DMS53 treated with DMSO at 0.1 percent for 48 hours (cell line): ENCODE data around the gene PITX3.

Experiments used
- DNase-seq: peaks from one replicate; lab custom pipeline; 2025; ENCODE audit not compliant: unreplicated experiment; lab: John Stamatoyannopoulos, UW

PITX3 gene

DNA sequence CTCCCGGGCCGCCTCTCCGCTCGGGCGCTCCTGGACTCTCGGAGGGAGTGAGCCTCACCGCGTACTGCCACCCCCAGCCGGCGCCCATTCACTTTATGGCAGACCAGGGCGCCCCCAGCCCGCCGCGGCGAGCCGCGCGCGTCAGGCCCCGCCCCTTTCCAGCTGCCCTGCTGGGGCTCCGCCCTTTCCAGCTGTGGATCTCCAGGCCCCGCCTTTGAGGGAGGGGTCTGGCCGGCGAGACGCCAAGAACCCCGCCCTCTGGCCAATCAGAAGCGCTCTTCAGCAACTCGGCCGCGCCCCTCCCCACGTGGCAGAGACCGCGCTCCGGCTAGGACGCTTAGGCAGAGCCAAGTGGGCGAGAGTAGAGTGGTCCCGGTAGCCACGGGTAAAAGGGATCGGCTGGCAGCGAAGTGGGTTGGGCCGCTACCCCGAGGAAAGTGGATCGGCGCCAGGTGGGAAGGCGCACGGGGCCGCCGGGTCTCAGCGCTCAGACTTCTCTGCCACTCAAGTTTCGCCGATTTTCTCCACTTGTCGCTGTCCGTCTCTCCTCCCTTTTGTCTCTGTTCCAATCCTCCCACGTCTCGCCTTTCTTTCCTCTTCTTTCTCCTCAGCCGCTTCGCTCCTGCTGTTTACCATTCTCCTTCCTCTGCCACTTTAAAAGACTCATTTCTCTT, at the start of gene PITX3:
Gene PITX3 (minus strand): TSS at position 69 of the 674 bp plus-strand sequence. CDS start 9,432 bp downstream, outside the sequence.
- peak; percentile 53 for DNase-seq

DNA sequence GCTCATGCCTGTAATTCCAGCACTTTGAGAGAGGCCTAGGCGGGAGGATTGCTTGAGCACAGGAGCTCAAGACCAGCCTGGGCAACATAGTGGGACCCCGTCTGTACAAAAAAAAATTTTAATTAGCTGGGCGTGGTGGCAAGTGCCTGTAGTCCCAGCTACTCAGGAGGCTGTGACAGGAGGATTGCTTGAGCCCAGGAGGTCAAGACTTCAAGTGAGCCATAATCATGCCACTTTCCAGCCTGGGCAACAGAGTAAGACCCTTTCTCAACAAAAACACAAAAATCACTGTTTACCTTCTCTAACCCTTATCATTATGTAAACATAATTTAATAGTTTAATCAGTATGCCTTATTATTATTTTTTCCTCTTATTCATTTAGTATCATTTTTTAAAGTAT, 48.5 kb upstream of the PITX3 start:
- DNase-seq: no peak

DNA sequence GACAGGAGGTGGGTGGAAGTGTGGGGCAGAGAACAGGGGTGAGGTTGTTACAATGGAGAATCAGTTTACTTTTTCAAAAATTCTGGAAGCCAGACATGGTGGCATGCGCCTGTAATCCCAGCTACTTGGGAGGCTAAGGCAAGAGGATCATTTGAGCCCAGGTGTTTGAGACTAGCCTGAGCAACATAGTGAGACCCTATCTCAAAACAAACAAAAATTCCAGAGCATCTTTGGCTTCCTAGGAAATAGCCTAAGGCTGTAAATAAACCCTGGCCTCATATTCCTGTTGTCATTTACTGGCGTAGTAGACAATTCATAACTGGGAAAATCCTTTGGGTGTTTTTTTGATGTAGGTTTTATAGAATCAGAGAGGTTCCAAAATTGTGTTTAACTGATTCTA, 48.0 kb upstream of the PITX3 start:
- DNase-seq: no peak

DNA sequence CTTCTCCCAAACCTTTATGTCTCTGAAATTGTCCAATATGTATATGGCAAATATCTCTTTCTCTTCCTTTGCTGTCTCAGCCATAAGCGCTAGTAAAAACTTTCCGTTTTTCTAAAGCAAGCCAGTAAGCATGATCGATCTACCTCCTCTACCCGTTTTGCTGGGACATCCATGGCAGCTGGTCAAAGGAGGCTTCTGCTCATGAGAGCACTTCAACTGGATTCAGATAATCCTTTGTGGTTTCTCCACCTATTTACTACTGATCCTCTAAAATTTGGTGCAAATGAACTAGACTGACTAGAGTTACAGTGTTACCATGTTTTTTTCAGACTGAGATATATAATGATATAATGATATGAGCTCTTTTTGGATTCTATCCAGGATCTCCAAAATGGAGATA, 46.7 kb upstream of the PITX3 start:
- no peak for DNase-seq

DNA sequence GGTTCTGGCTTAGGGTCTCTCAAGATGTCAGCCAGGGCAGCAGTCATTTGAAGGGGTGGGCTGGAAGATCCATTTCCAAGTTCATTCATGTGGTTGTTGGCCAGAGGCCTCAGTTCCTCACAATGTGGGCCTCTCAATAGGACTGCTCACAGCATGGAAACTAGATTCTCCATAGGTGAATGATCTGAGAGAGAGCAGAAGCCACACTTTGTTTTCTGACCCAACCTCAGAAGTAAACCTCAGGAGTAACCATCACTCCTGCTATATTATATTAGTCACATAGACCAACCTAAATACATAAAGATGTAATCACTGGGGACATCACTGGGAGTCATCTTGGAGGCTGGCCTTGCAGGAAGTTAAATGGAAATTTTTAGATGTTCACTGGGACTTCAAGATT, 46.2 kb upstream of the PITX3 start:
- DNase-seq: no peak

DNA sequence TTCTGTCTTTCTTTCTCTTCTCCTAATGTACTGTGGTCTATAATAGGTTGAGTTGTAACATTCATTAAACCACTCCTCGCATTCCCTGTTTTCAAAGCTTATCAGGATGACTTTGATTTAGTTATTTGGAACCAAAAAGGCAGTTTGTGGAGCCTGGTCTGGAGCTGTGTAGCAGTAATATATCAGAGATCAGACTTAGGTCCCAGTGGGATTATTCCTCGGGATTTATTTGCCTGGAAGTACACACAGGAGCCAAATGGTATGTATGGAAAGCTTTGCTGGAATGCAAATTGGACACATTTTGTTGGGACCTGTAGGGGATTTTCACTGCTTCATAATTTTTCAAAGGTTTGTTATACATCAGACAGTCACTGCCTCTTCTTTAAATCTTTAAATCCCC, 44.9 kb upstream of the PITX3 start:
- DNase-seq: no peak

DNA sequence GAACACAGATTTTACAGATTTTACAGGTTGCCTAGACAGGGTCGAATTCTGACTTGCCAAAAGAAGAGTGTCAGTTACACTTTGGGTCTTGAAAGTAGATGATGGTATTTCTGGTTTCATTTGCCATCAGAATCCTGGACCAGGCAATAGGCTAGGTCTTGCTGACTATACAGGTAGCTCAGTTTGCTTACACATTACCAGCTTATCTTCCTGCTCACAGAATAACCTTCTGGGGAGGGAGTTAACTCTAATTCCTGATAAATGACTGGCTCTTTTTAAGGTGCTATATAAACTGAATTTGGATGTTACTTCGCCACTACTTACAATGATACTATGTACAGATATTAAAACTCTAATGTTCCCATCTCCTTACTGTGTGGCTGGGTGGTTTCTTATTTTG, 43.8 kb upstream of the PITX3 start:
- DNase-seq: no peak

DNA sequence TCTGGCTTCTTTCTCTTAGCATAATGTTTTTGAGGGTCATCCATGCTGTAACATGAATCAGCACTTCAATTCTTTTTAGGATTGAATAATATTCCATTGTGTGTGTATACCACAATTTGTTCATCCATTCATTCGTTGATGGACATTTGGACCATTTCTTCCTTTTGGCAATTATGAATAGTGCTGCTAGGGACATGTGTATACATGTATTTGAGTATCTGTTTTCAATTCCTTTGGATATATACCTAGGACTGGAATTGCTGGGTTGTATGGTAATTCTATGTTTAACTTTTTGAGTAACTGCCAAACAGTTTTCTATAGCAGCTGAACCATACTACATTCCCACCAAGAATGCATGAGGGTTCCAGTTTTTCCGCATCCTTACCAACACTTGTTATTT, 43.2 kb upstream of the PITX3 start:
- no peak for DNase-seq

DNA sequence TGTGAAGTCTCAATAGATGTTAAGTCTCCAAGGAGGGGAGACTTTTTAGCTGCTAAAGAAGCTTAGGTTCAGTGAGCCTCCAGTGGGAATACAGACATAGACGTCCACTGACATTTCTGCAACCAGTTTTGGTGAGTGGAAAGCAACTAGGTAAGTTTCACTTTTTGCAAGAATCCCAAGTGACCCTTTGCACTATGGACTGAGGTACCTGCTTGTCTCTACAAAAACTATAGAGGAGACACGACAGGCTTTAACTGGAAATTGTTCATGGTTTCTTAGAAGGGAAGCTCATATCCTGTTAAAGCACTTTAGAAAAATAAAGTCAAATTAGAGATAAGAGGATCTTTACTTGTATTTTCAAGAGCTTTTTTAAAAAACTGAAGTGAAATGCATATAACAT, 42.6 kb upstream of the PITX3 start:
- no peak for DNase-seq

DNA sequence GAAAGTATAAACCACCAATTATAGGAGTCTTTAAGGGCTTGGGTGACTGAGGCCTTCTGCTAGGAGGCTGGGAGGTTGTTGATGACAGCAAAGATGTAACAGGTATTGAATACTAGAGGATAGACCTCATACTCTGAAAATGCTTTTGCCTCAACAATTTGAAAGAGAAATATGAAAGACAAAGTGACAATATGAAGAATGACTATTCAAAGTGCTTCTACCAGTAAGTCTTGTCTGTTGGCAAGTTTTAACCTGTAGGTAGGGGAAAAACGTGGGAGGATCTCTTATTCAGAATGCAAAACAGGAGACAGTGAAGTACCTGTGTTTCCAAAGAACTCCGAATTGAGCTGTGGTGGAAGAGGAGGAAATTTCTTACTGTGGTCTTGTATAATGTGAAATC, 42.2 kb upstream of the PITX3 start:
- DNase-seq: no peak

DNA sequence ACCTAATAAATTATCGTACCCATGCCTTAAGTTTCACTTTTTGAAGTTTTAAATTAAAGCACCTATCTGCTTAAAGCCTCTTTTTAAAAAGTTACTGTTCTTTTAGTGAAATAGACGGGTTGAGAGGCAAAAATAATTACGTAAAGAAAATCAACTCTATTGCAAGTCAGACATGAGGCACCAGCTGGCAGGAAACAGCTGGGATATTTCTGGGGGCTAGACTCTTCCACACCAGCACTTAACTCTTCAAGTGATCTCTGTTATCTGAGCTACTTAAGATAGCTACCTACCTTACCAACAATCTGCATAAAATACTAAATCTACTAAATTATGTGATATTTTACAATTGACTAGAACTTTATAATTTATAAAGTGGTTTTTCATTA, 39.8 kb upstream of the PITX3 start:
- DNase-seq: no peak

DNA sequence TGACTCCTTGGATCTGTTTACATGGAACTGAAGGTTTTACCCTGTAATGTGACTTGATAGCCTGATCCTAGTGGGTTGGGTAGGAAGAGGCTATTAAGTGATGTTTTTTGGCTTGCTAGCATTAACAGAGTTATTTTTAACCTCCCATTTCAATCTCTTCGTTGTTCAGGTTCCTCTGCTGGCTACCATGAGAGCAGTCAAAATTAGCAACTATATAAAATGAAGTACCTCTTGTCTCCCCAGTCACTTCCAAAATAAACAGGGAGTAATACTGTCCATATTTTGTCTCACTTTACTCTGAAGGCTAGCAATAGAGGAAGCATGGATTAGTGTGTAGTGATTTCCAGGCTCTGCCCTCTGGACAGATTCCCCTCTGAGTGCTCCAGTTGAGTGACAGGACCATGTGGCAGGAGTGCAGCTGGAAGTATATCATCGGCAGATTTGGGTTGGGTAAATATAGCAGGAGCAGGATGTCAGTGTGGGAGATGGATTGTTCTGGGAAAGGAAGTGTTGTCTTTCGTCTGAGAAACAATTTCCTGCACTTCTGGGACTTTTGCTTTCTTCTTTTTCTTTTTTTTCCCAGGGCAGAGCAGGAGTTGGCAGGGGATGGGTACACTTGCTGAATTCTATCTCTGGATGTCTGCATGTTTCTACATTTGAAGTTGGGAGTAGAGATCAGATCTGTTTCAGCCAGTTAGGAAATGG, 39.2 kb upstream of the PITX3 start:
- peak; percentile 62 for DNase-seq

DNA sequence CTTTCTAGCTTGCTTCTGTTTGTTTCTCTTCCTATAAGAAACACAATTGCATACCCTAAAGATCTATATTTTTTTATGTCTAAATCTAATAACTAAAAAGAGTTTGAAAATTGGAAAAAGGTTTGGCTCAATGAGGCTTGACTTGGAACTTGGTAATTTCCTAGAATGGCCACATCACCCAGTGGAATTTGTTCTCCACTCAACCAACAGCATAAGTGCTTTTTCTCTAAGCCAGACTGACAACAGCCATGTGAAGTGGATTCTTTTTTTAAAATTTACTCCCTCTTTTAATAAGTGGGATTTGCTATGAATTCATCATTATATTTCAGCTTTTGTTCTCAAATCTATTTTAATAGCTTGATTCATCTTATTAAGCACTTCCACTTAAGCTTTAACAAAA, 37.8 kb upstream of the PITX3 start:
- no peak for DNase-seq

DNA sequence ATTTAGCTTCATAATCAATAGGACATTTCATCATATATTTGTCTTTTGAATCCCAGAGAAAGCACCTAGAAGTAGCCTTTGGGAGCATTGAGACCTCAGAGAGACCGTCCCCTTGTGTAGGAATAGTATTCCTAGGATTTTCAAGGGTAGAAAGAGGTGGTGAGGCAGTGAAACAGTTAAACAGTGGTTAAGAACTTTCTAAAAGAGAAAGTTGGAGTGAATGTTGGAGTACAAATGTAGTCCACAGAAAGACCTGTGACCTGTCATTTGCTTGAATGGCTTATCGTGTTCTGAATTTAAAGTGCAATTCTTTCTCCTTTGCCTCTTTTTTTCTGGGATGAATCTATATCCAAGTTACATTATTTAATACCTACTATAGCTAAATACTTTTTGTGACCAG, 34.0 kb upstream of the PITX3 start:
- DNase-seq: no peak

DNA sequence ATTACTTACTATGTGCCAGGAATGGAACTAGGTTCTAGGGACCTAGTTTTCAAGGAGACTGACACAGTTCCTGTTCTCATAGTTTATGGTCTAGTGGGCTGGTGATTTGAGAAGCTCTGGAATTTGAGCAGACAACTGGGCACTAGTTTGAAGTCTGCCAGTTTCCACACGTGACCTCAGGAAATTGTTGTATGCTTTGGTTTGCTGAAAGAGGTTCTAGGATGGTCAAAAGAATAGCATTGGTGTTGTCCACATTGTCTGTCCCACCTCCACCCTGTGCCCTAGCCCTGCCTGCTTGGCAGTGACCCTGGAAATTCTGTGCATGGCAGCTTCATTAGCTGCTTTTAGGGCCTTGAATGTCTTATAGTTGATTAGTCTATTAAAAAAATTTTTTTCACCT, 32.8 kb upstream of the PITX3 start:
- no peak for DNase-seq

DNA sequence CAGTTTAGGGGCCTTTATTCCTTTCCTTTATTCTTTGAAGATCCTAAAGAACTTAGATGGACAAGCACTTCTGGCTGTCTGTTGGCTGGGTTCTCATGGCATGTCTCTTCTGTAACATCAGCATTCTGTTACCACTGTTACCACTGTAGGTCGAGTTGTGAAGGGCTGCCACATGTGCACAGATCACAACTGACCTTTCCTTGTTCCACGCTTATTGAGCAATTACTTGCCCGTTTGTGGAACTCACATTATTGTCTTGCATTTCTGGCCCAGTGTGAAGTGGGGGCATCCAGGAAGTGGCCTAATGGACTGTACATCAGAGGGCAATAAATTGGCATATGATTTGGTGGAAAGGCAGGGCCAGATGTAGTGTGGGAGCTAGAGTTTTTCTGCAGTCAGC, 27.7 kb upstream of the PITX3 start:
- no peak for DNase-seq

DNA sequence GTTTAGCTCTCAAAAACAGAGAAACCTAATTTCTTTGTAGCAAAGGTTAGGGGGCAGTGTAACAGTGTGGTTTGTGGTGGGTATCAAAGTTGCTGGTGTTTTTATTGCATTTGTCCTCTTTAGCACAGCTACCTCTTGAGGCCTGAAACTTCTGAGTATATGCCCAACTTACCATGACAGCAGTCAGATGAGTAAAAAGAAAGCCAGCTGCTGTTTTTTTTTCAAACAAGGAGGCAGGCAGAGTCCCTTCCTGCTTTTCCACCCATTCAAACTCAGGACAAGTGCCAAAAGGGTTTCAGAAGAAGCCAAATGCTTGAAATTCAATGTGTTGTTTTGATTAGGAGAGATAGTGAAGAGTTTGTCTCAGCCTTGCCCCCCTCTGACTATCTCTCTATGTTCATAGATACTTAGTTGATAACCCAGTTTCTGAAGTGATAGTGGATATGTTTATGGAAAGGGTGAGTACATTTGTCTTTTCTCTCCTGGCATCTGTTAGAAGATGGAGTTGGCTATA, 27.1 kb upstream of the PITX3 start:
- DNase-seq: no peak

DNA sequence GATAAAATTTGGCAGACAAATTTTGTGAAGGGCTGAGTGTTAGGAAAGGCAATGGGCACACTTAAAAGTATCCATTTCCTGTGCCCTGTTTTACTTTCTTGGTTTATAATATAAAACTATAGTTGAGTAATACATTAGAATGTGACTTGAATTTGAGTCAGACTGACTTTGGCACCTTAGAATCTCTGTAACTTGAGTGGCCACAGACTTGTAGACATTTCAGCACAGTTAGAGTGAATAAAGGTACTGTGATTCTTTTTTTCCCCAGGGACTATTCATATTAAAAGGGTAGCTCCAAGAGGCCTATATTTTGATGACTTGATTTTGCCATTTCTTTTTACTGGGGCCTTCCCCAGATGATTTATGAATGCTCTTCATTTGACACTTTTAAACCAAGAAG, 26.4 kb upstream of the PITX3 start:
- no peak for DNase-seq

DNA sequence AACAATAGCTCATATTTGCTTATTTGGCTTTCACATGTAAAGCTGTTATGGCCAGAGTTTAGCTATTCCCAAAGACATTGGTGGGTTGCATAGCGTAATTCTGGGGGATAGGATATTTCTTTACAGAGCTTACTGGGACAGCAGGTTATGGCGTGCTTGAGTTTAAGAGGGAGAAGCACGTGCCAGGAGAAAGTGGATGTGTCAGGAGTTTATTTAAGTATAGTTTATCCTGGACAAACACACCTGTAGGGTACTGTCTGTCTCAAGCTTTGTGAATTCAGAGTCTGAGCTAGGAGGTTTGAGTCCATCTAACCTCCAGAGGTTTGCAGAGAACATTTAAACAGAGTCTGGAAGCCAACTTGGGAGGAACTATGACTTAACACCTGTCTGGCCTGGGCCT, 25.4 kb upstream of the PITX3 start:
- DNase-seq: peak; percentile 63

DNA sequence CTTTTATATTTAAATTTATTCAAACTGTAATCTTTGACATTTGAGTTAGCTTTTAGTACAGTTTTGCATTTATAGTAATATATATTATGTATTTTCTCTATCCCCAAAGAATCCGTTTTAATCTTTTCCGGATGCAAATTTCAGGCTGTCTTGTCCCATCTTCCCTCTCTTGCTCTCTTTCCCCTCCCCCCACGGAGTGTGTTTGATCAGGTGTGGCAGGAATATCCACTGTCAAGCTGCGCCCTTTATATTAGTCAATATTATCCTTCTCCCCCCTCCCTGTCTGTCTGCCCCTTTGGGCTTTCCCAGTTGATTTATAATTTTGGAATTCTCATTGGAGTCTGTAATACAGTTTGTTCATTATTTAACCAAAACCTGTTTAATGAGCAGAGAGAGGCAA, 23.1 kb upstream of the PITX3 start:
- peak; percentile 3 for DNase-seq

DNA sequence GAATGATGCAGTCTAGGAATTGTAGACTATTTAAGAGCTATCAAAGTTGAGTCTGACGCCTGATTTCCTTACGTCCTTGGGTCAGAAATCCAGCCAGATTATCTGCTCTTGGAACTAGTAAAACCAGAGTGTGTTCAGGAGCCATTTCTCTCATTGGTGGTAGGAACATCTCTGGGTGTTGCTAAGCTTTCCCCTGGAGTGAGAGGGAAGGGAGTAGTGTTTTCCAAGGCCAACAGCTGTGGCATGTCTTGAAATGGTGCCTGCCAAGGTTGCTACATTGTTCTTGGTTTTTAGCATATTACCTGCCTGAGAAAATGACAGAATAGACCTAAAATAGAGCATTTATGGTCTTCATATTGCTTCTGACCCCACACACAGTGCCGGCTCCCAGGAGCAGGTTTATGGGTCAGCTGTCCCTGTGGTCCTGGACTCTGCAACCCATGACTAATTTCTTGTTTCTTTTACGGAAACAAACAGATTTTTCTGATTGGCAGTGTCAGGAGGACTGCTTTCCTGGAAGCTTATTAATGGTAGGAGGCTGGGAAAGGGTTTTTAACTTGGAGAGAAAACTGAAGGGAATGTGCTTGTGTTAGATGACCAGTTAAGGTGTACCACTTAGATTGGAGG, 21.5 kb upstream of the PITX3 start:
- DNase-seq: no peak

DNA sequence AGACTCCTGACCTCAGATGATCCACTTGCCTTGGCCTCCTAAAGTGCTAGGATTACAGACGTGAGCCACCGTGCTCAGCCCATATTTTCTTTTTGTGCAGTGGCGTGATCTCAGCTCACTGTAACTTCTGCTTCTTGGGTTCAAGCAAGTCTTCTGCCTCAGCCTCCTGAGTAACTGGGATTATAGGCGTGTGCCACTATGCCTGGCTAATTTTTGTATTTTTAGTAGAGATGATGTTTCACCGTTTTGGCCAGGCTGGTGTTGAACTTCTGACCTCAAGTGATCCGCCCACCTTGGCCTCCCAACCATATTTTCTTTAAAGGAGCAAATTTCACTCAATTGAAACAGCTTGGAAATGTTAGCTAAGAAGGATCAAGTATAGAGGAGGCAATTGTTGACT, 20.5 kb upstream of the PITX3 start:
- no peak for DNase-seq
